ENCODE measurements around the gene ANOS1.
"Not testable (repeated sequence)": the region's sequence is repeated elsewhere in the genome, so short reads cannot be mapped to it uniquely, and the experiment has no call there.

The ANOS1 gene, protein sequence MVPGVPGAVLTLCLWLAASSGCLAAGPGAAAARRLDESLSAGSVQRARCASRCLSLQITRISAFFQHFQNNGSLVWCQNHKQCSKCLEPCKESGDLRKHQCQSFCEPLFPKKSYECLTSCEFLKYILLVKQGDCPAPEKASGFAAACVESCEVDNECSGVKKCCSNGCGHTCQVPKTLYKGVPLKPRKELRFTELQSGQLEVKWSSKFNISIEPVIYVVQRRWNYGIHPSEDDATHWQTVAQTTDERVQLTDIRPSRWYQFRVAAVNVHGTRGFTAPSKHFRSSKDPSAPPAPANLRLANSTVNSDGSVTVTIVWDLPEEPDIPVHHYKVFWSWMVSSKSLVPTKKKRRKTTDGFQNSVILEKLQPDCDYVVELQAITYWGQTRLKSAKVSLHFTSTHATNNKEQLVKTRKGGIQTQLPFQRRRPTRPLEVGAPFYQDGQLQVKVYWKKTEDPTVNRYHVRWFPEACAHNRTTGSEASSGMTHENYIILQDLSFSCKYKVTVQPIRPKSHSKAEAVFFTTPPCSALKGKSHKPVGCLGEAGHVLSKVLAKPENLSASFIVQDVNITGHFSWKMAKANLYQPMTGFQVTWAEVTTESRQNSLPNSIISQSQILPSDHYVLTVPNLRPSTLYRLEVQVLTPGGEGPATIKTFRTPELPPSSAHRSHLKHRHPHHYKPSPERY

DNA sequence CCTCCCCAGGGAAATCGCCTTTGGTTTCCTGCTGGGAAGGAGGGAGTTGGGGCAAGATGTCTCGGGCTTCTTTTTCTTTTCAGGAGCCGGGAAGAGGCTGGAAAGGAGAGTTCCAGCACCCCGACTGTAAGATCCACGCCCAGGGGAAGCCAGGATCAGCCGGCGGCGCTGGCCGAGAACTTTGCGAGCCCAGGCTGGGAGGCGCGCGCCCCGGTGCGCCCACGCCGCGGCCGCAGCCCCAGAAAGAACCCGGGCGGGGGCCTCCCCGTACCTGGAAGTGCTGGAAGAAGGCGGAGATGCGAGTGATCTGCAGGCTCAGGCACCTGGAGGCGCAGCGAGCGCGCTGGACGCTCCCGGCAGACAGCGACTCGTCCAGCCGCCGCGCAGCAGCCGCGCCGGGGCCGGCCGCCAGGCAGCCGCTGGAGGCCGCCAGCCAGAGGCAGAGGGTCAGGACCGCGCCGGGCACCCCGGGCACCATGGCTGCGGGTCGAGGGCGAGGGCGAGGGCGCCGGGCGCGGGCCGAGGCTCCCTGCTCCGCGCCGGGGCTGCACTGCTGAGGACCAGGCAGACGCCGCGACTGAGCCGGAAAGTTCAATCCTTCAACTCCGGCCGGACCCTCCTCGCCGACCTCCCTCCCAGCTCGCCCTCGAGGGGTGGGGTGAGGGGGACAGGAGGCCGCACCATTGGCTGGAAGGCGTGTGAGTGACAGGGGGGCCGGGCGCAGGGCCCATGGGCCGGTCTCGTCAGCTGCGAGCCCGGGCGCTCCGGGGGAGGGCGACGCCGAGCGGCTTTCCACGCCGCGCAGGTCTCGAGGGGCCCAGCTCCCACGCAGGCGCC lies at the start of gene ANOS1:
Gene ANOS1 (minus strand): TSS at position 579 of the 837 bp plus-strand sequence. CDS start 101 bp downstream, at position 478.
- DNase-seq (no peak), ATAC-seq (peak; percentile 23)

DNA sequence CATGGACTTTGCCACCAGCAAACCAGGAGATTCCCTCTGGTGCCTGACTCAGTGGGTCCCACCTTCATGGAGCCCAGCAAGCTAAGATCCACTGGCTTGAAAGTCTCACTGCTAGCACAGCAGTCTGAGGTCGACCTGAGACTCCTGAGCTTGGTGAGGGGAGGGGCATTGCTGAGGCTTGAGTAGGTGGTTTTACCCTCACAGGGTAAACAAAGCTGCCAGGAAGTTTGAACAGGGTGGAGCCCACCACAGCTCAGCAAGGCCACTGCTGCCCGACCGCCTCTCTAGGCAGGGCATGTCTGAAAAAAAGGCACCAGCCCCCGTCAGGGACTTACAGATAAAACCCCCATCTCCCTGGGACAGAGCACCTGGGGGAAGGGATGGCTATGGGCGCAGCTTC lies 41.2 kb upstream of the ANOS1 start:
- ATAC-seq: no peak
- DNase-seq: no peak

DNA sequence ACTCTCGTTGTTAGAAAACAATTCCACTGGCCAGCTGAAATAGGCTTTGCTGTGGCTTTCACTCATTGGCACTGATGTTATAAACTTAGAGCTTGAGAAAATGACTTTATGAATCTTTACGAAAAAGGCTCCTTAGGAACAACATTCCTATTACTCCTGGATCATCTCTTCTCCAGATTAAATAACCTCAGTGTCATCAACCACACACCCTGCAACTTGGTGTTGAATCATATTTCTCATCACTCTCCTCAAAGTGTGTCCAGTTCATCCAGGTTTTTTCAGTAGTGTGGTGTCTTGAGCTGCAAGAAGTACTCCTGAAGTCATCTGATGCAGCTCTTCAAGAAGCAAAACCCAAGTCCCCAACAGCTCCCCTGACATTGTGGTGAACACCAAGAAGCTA lies 28.1 kb upstream of the ANOS1 start:
- ATAC-seq (no peak), DNase-seq (no peak)

DNA sequence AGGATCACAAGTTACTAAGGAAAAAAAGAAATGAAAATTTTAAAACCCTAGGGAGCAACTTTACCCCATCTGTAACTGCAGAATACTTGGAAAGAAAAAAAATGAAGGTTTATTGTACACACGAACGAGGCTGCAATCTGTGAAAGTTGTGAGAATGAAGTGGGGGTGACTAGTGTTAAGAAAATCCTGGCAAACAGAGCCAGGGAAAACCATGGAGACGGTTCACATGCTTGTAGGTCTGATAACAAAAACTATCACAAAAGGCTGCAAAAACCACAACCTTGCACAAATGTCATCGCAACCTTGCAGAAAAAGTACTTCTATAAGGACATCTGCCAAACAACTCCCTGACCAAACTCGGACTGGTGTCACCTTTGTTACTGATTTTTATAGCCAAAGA lies 26.8 kb upstream of the ANOS1 start:
- DNase-seq, ATAC-seq: not testable (repeated sequence)

DNA sequence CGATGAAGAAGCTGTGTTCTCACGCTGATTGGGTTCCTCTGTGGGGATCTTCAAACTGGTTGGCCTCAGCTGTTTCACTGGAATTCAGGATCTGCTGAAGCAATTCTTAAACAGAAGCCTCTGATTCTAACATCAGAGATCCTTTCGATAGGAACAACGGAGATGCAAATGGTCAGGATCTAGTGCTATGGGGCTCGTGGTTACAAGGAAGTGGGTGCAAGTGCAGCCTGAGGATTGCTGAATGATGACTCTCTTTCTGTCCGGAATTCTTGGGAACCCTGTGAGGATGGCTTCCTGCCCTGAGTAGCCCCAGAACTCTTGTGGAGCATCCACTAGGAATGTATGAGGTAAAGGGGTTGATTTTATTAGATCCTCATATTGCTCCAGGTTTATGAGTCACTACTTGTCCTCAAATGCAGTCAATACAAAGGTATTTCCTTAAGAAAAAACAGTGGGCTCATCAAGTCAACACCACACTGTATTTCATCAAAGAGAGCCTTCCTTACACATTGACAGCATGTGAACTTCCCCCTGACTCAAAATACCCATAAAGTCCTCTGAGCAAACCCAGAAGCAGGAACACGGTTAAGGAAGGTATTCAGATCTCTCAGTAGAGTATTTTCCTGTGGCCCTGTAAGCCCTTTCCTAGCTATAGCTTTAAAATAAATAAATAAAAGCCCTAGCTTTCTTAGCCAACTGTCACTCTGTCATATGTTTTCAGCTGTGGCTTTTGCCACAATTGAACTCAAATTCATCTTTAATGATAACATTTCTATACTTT lies 25.9 kb upstream of the ANOS1 start:
- not testable (repeated sequence) for DNase-seq, ATAC-seq

DNA sequence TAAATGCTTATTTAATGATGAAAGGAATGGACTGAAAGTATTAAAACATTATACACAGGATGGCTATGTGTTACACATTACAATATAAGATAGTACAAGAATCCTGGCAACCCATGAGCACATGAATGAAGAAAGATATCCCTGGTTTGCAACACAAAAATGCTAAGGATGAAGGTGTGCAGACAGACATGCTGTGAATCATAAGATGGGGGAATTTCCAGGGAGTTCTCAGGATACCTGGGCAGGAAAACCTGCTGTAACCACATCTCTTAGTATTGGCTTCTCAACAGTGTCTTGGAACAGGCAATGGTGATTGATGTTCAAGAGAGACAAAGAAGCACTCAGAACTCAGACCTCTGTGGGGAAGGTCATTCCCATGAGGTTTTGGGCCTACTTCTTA lies 23.9 kb upstream of the ANOS1 start:
- no peak for DNase-seq

DNA sequence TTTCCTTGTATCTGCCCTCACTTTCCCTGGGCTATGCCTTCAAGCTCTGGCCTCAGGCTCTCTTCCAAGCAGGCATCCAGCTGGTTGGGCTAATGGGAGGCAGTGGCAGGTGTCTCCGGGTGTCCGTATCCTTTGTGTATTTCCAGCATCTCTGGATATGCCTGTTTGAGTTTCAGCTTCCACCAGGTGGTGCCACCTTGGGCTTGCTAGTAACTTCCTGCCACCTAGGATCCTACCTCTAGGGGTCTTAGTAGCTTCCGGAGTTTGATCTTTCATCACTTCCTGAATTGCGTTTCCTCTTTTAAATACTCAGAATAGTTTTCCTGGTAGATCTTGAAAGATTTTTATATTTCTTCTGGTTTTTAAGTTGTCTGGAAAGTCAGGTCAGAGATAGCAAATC lies 23.2 kb upstream of the ANOS1 start:
- DNase-seq (no peak), ATAC-seq (no peak)

More for the DNA sequence above, 23.9 kb upstream of the ANOS1 start:
- no peak for ATAC-seq

DNA sequence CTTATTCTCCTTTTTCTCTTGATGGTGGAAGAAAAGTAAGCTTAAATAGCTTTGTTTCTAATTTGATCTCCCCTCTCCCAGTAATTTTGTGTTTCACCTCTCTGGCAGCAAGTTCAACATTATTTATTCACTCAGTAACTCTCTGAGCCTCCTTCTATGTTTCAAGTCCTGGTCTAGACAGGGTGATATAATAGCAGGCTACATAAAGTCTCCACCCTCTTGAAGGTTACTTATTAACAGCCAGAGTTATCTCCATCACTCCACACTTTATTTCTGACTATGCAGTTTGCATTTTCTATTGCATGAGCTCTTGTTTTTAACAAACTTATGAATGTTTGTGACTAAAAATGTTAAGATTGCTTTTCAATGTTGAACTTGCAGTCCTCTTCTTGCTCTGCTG lies 17.8 kb upstream of the ANOS1 start:
- ATAC-seq (no peak), DNase-seq (no peak)

DNA sequence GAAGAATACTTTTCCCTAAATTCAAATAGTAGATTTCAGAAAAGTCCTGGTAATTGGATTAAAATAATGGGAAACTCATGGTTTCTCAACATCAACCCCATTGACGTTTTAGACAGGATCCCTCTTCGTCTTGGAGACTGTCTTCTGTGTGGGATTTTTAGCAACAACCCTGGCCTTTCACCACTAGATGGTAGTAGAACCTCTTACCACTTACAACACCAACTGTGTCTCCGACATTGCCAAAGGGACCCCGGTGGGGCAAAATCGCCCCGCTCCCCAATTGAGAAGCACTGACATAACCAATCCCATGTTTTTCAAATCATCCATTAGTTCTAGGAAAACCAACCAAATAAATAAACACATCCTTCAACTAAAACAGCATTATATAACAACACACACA lies 16.9 kb upstream of the ANOS1 start:
- ATAC-seq (no peak), DNase-seq (no peak)

DNA sequence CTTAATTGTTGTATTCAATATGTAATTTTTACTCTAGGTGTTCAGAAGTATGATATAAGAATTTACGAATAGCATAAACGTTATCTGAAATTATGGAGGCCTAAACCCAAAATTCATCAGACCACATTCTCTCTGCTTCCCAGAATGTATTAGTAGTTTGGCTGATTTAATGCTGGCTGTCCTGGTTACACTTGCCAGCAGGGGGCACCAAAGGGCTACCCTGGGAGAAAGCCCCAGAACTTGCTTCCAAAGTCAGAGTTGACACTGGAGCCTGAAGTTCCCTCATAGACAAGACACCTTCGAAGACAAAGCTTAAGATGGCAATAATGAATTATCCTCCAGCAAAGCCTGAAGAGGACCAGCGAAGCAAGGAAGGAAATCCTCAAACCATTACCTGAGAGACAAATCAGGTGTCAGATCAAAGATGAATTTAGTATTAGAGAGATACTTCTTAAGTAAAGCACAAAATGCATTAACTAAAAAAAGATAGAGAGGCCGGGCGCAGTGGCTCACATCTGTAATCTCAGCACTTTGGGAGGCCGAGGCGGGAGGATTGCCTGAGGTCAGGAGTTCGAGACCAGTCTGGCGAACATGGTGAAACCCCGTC lies 11.3 kb upstream of the ANOS1 start:
- DNase-seq (peak; percentile 63), ATAC-seq (no peak)

DNA sequence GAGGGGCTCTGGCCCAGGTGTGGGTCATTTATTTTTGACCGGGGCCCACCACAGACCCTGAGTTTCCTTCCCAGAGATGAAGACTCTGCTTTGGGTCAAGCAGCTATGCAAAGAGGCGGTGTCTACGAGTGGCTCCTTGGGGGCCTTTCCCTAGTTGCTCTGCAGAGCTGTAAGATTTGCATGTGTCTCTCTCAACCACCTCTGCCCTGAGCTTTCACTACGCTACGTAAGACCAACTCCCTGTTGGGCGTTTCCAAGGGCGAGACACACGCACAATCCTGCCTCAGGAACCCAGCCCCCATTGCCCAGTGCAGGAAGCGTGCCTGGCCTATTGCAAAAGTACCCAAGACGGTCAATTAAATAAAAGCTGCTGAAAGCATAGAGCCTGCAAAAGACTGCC lies 10.0 kb upstream of the ANOS1 start:
- DNase-seq: no peak
- no peak for ATAC-seq

DNA sequence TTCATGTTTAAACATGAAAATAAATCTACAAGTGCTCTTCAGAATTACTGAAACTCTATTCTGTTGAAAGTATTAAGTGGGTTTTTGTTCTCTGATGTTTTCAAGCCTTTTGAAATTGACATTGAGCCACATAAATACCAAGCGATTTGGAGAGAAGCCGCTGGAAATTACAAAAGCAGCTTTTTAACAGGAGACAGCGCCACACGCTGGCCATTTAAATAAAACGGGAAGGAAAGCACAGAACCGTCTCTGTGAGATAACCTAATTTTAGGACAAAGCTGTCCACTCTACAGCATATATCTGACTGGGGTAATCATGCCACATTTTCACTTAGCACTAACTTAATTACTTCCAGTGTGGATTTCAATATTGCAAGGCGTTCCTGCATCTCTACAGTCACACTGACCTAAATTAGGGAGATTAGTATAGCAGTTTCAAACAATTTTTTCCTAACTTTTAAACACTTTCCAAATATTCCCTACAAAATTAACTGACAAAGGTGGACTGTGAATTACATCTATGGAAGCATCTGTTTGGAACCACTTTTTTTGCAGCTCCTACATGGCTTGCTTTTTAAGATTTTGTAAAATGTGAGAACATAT lies 6.8 kb upstream of the ANOS1 start:
- DNase-seq (no peak), ATAC-seq (no peak)

DNA sequence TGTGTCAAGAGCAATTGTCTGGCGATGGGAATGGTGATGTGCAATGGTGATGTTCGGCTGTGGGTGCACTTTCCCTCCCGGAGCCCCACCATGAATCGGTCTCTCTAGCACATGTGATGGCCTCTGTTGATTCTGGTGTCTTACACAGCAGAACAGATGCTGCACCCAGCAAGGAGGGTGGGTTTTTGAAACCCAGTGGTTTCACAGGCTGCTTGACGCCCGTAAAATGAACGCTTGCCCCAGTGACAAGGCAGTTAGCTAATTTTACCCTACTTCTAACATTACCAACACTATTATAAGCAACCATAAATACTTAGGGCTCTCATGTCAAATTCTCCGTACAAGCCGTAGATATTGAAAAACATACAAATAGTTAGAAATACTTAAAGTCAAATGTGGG lies 5.9 kb upstream of the ANOS1 start:
- ATAC-seq: no peak
- no peak for DNase-seq

DNA sequence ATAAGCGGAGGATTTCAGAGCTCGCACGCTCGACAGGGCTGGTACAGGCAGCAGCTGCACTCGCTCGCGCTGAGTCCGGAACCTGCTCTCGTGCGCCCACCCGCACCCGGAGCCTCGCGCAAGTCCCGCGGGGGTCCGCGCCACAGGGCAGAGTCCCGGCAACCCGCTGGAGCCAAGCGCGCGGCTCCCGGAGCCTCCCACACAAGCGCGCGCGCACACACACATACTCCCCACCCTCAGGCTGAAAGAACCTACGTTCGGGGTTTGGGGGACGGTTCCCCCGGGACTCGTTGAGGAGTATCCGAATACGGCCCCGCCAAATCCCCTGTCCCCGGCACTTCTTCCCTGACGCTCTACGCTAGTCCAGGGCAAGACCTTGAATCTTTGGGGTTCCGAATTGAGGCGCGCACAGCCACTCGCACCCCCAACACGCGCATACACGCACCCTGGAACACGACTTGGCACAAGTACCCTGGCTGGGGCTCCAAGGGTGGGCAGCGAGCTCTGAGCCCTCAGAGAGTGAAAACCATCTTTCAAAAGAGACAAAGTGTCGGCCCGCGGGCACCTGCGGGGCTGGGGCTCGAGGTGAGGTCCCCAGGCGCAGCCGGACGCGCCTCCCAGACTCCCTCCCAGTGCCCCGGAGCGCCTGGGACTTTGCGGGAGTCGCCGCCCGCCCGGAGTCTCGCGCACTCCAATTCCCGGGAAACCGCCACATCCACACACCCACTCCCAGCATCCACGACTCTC lies 952 bp downstream of the ANOS1 start:
- no peak for ATAC-seq
- DNase-seq: no peak

DNA sequence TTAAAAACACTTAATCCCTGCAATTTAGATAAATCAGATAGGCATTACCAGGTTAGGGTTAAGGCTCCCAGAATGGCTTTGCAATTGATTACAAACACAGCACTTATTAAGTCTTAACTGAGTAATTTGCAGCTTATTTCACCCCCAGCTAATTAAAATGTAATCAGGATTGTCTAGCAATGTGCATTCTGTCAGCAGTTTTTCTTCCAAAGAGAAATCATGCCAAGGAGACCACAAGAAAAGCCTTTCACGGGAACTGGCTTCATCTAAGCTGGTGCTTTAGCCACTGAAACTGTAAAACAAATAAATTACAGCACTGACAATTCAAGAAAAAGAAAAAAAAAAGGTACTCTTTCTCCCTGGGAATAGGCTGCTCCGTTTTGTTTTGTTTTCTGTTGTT lies 2.1 kb downstream of the ANOS1 start:
- DNase-seq: no peak
- no peak for ATAC-seq

DNA sequence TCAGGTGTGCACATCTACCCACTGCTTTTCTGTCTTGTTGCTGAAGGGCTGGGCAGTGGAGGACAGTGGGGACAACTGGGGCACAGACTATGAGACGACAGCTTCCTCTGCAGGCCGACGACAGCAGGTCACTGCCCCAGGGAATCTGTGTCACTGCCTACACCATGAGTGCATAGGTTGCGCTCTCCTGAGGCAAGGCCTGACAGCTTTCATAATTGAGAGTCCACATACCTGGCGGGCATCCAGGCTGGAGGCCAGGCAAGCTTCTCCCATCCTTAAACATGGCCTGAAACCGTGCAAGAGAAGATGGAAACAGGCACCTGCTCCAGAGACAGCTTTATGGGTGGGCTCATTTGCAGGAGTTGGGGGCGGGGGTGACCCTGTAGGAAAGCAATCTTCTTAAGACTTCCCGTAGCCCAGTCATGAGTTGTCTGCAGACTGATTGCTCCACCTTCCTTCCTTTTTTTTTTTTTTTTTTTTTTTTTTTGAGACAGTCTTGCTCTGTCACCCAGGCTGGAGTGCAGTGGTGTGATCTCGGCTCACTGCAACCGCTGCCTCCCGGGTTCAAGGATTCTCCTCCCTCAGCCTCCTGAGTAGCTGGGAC lies 2.9 kb downstream of the ANOS1 start:
- ATAC-seq: no peak
- no peak for DNase-seq

DNA sequence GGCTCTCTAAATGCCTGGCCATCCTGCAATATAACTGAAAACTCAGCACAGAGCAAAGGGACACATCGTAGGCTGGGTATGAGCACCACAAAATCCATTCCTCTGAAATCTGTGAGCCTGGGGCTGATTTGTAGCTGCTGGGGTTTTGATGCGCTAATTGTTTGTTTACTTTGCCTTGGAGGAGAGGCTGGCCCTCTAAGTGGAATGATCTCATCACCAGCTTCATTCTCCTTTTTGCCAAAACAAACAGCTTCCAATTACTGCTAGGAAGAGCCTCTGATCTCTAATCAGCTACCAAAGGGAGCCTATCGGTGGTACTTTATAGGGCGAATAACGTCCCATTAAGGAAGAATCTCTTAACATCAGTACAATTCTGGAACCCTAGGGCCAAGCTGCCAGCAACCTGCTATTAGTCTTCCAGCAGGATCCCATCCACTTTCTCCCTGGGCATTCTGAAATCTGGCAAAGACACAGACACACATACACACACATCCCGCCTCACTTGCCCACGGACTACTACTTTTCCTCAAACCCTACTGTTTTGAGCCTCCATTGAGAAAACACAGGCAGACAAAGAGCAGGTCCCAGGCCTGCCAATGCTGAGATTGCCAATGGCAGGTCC lies 5.8 kb downstream of the ANOS1 start:
- DNase-seq: no peak
- ATAC-seq: no peak

DNA sequence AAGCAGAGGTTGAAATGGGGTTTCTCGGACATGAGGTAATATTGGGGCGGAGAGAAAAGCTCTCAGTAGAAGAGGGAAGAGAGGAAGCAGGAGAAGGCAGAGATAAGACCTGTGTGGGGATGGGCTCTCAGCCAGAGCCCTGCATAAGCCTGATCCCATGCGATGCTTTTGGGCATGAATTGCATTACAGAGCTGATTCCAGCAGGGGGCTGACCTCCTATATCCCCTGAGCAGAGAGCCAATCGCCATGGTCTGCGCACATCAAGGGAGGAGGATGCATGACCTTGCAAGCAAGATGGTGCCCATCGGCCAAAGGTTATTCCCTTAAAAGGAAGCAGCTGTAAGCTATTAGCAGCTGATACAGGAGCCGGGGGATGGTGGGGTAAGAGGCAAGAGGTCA lies 7.6 kb downstream of the ANOS1 start:
- DNase-seq: no peak
- no peak for ATAC-seq

DNA sequence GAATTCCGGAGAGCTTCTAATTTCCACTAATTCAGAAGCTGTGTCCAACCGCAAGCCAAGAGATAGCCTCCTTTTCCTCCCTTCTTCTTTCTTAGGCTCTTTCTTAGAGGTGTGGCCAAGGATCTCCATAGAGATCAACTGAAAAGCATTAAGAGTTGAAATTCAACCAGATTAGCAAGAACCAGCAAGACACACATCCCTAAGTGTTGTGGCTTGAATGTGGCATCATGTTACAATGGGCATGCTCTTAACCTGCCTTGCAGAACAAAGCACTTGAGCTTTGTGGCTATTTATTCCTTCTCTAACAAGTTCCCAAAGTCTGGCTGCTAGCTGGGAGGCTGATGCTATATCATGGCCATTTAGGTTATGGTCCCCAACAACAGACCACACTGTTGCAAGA lies 10.4 kb downstream of the ANOS1 start:
- no peak for DNase-seq
- no peak for ATAC-seq

DNA sequence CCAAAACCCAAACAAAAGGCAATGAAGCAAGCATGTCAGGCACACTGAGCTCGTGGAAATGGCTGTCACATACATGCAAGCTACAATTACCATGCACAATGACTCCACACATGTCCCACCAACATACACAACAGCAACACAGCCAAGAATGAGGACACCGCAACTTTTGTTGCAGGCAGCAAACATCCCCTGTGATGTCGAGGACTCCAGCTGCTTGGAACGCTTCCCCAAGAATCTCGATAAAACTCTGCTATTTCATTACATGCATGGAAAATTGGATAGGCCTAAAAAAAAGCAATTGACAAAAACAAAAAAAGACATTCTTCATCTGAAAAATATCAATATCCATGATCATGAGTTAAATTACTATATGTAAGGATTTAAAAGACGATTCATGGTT lies 11.8 kb downstream of the ANOS1 start:
- ATAC-seq (no peak), DNase-seq (no peak)

All from stimulated activated naive CD8-positive, alpha-beta T cell treated with anti-CD3 and anti-CD28 coated beads, Interleukin-15, Interleukin-2, amounts not matched to agents 100 U/mL and 50 U/mL, for 24 hours (primary cell).